IMR-90 (cell line): ENCODE measurements around the gene PRMT2. TPM values are rescaled to one million over a fixed set of nuclear protein-coding genes. Genes with fewer than 3 reads are reported as not detected.

Experiments
- ATAC-seq: fragments of 200-7000 bp; cut with Tn5 transposase; 2 replicates; pipeline ENCODE4 v1.9.1; 2020; ENCODE audit warnings: low read depth, mild to moderate bottlenecking, moderate library complexity
- BruUV-seq: library from RNA; stranded (reverse); fragments of 400-500 nt; replicated peaks from 2 replicates; lab custom pipeline; 2021; lab: Mats Ljungman, UMichigan
- CTCF ChIA-PET: fragments of 300-600 bp; formaldehyde crosslinking; extraction: SDS; loops from one replicate; lab custom pipeline; 2021; ENCODE audit warnings: antibody characterized with exemption; lab: Yijun Ruan, JAX
- POLR2A ChIA-PET: fragments of 300-600 bp; sonication (Branson Sonifier 250); formaldehyde crosslinking; loops from one replicate; lab custom pipeline; 2022; ENCODE audit warnings: antibody characterized with exemption; ENCODE audit not compliant: unreplicated experiment; lab: Charles Lee
- DNase-seq: peaks from one replicate; pipeline ENCODE4 v3.0.0; 2013
- H2AFZ ChIP-seq: replicated peaks from 2 replicates; pipeline ENCODE3; 2013; ENCODE audit warnings: low read length, mild to moderate bottlenecking; ENCODE audit not compliant: poor library complexity
- H2AK5ac ChIP-seq: 2 replicates; pipeline ENCODE4 v1.6.1; 2013; ENCODE audit warnings: low read depth, low read length, inconsistent platforms
- H2AK9ac ChIP-seq: replicated peaks from 2 replicates; pipeline ENCODE3; 2013; ENCODE audit warnings: mild to moderate bottlenecking, low read depth, low read length, moderate library complexity; ENCODE audit not compliant: poor library complexity
- H2BK120ac ChIP-seq: 2 replicates; pipeline ENCODE4 v1.6.1; 2013; ENCODE audit warnings: low read depth, low read length, inconsistent platforms
- H2BK15ac ChIP-seq: 3 replicates; pipeline ENCODE4 v1.6.1; 2013; ENCODE audit warnings: low read depth, low read length, inconsistent platforms
- H2BK20ac ChIP-seq: 2 replicates; pipeline ENCODE4 v1.6.1; 2013; ENCODE audit warnings: low read depth, mild to moderate bottlenecking, inconsistent platforms, low read length, moderate library complexity
- H2BK5ac ChIP-seq: 2 replicates; pipeline ENCODE4 v1.6.1; 2013; ENCODE audit warnings: mild to moderate bottlenecking, low read depth, low read length, inconsistent platforms; ENCODE audit not compliant: poor library complexity, severe bottlenecking
- H3K14ac ChIP-seq: replicated peaks from 2 replicates; pipeline ENCODE4 v1.6.1; 2013; ENCODE audit warnings: low read depth, low read length, inconsistent platforms
- H3K18ac ChIP-seq: 2 replicates; pipeline ENCODE4 v1.6.1; 2013; ENCODE audit warnings: low read depth, low read length, control low read depth
- H3K23ac ChIP-seq: 2 replicates; pipeline ENCODE4 v1.6.1; 2013; ENCODE audit warnings: low read depth, low read length, inconsistent platforms
- H3K27ac ChIP-seq: 2 replicates; pipeline ENCODE4 v1.5.1; 2013; ENCODE audit warnings: mild to moderate bottlenecking, control low read depth, low read length; ENCODE audit not compliant: insufficient read depth
- H3K27me3 ChIP-seq: 2 replicates; pipeline ENCODE4 v1.6.1; 2013; ENCODE audit warnings: low read length; ENCODE audit not compliant: control insufficient read depth, insufficient read depth
- H3K36me3 ChIP-seq: 2 replicates; pipeline ENCODE4 v1.6.1; 2013; ENCODE audit warnings: low read length, mixed read lengths; ENCODE audit not compliant: control insufficient read depth, insufficient read depth
- H3K4ac ChIP-seq: 2 replicates; pipeline ENCODE4 v1.6.1; 2013; ENCODE audit warnings: low read depth, low read length, inconsistent platforms
- H3K4me1 ChIP-seq: 2 replicates; pipeline ENCODE4 v1.6.1; 2013; ENCODE audit warnings: low read length, mixed read lengths; ENCODE audit not compliant: control insufficient read depth, insufficient read depth
- H3K4me2 ChIP-seq: 2 replicates; pipeline ENCODE4 v1.6.1; 2013; ENCODE audit warnings: low read depth, mild to moderate bottlenecking, control low read depth, low read length, moderate library complexity
- H3K4me3 ChIP-seq: 2 replicates; pipeline ENCODE4 v1.5.1; 2013; ENCODE audit warnings: low read depth, mild to moderate bottlenecking, control low read depth, low read length, moderate library complexity; ENCODE audit not compliant: insufficient read depth
- H3K56ac ChIP-seq: 2 replicates; pipeline ENCODE4 v1.6.1; 2013; ENCODE audit warnings: low read length, inconsistent platforms; ENCODE audit not compliant: insufficient read depth; ENCODE audit errors: extremely low read depth
- H3K79me1 ChIP-seq, 2 experiments: 2 replicates each; pipeline ENCODE4 v1.6.1; 2013; ENCODE audit warnings: low read length in 2 of 2, inconsistent platforms in 1 of 2, low read depth in 1 of 2
- H3K9ac ChIP-seq: 2 replicates; pipeline ENCODE4 v1.6.1; 2013; ENCODE audit warnings: low read depth, low read length, control low read depth
- H3K9me1 ChIP-seq: 2 replicates; pipeline ENCODE4 v1.6.1; 2013; ENCODE audit warnings: low read length, inconsistent platforms; ENCODE audit not compliant: insufficient read depth
- H3K9me3 ChIP-seq: 2 replicates; pipeline ENCODE4 v1.6.1; 2013; ENCODE audit warnings: low read length; ENCODE audit not compliant: control insufficient read depth, insufficient read depth
- H4K20me1 ChIP-seq: 2 replicates; pipeline ENCODE4 v1.6.1; 2013; ENCODE audit warnings: low read length, inconsistent platforms; ENCODE audit not compliant: insufficient read depth
- H4K5ac ChIP-seq: 2 replicates; pipeline ENCODE4 v1.6.1; 2013; ENCODE audit warnings: mild to moderate bottlenecking, low read depth, low read length, control low read depth
- H4K8ac ChIP-seq, 2 experiments: 2 replicates each; pipeline ENCODE4 v1.6.1; 2013; ENCODE audit warnings: low read depth in 2 of 2, low read length in 2 of 2, control low read depth in 1 of 2, inconsistent platforms in 1 of 2
- H4K91ac ChIP-seq: 2 replicates; pipeline ENCODE4 v1.6.1; 2013; ENCODE audit warnings: low read depth, low read length, inconsistent platforms; ENCODE audit not compliant: insufficient read depth
- BHLHE40 ChIP-seq: fragments of 150-350 bp; IDR thresholded peaks from 2 replicates; pipeline ENCODE4 v1.6.1; 2016; ENCODE audit warnings: mild to moderate bottlenecking, low read depth, low read length
- CEBPB ChIP-seq: IDR thresholded peaks from 2 replicates; pipeline ENCODE4 v1.6.1; 2012; ENCODE audit warnings: low read depth, low read length, improper control_type of control experiment
- CHD1 ChIP-seq: IDR thresholded peaks from 2 replicates; pipeline ENCODE4 v1.6.1; 2012; ENCODE audit warnings: low read depth, low read length, improper control_type of control experiment
- FOS ChIP-seq: fragments of 150-350 bp; IDR thresholded peaks from 2 replicates; pipeline ENCODE4 v1.6.1; 2016; ENCODE audit warnings: low read depth, low read length
- MAFK ChIP-seq: IDR thresholded peaks from 2 replicates; pipeline ENCODE4 v1.6.1; 2012; ENCODE audit warnings: low read depth, low read length, improper control_type of control experiment
- MAZ ChIP-seq: IDR thresholded peaks from 2 replicates; pipeline ENCODE4 v1.6.1; 2012; ENCODE audit warnings: low read depth, mild to moderate bottlenecking, low read length, improper control_type of control experiment, moderate library complexity, borderline replicate concordance
- MXI1 ChIP-seq: IDR thresholded peaks from 2 replicates; pipeline ENCODE4 v1.6.1; 2012; ENCODE audit warnings: low read depth, mild to moderate bottlenecking, low read length, moderate library complexity, borderline replicate concordance
- NFE2L2 ChIP-seq: fragments of 150-350 bp; IDR thresholded peaks from 2 replicates; pipeline ENCODE4 v1.6.1; 2016; ENCODE audit warnings: low read depth, mild to moderate bottlenecking, low read length
- RAD21 ChIP-seq: IDR thresholded peaks from 2 replicates; pipeline ENCODE4 v1.6.1; 2012; ENCODE audit warnings: low read length, improper control_type of control experiment
- RCOR1 ChIP-seq: IDR thresholded peaks from 2 replicates; pipeline ENCODE4 v1.6.1; 2012; ENCODE audit warnings: mild to moderate bottlenecking, low read length, improper control_type of control experiment; ENCODE audit not compliant: insufficient replicate concordance
- RFX5 ChIP-seq: IDR thresholded peaks from 2 replicates; pipeline ENCODE4 v1.8.0; 2012; ENCODE audit warnings: low read depth, mild to moderate bottlenecking, low read length, moderate library complexity
- WGBS, 2 experiments: methylation state at CpG; one replicate each; pipeline versions ENCODE4 v1.1.5 to v1.1.7; 2013; ENCODE audit warnings: missing lambda C conversion rate in 2 of 2; ENCODE audit not compliant: insufficient read length in 1 of 2; ENCODE audit errors: extremely low coverage in 2 of 2; 5-methylcytosine and 5-hydroxymethylcytosine counted together
- dilution Hi-C: fragments of 300-500 bp; cut with HindIII; formaldehyde crosslinking; loops from one replicate; pipeline ENCODE4 v1.14.3; 2018; ENCODE audit warnings: low sequenced_read_pairs; ENCODE audit not compliant: unreplicated experiment
- in situ Hi-C: fragments of 300-500 bp; cut with MboI; formaldehyde crosslinking; loops from 3 replicates; pipeline ENCODE4 v1.14.3; 2019; ENCODE audit warnings: low sequenced_read_pairs, inconsistent platforms, mixed read lengths
- intact Hi-C: fragments of 100-400 bp; cut with micrococcal nuclease; formaldehyde crosslinking; loops from 2 replicates; pipeline ENCODE4 v1.10.0; 2022
- polyA plus RNA-seq, 3 experiments: library from polyadenylated mRNA; depleted of rRNA; stranded (reverse); fragments of >200 nt; gene quantifications; 2 replicates each; pipeline ENCODE4 v1.2.3, GENCODE V29; 2012; ENCODE audit warnings: low replicate concordance in 1 of 3
- total RNA-seq: library from RNA; depleted of rRNA; stranded (reverse); fragments of >200 nt; gene quantifications from 2 replicates; pipeline ENCODE4 v1.2.3, GENCODE V29; 2012
- TF ChIP-seq, protein P1 (sequence below): fragments of 150-350 bp; IDR thresholded peaks from 2 replicates; pipeline ENCODE4 v1.6.1; 2017; ENCODE audit warnings: mild to moderate bottlenecking, antibody characterized with exemption, low read length, low read depth
- TF ChIP-seq, protein P2 (sequence below): fragments of 150-350 bp; IDR thresholded peaks from 2 replicates; pipeline ENCODE4 v1.6.1; 2016; ENCODE audit warnings: low read depth, mild to moderate bottlenecking, low read length, moderate library complexity, borderline replicate concordance

Gene PRMT2
- total and polyA plus RNA-seq, 2 of the 4 experiments (the other 2 are of a cell fraction), result 126 to 159 TPM

DNA sequence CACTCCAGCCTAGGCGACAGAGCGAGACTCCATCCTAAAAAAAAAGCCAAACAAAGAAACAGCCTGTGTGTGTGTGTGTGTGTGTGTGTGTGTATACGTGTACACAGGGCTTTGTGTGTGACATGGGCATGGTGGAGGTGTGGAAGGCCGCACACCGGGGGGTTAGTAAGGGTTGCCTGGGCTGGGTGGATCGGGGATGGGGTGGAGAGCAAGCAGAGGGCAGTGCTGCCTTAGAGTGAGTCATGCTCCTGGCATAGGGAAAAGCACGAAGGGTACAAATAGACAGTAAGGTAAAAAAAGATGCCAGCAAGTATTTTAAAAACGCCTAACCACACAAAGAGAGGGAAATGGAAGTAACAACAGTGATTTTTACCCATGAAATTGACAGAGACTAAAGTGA lies 6.2 kb downstream of the PRMT2 start:
- H3K18ac ChIP-seq, result no peak overlapping the region
- ATAC-seq (no peak), DNase-seq (no peak)
- 100% methylated on average over 1 of the region's 8 CpGs; no CpG with 5 or more reads in 1 of the 2 experiments for WGBS, 2 experiments
- no peak overlapping the region for H3K9ac ChIP-seq
- no peak overlapping the region for H3K23ac ChIP-seq
- no peak overlapping the region for H3K14ac ChIP-seq
- no peak for TF ChIP-seq CEBPB
- no peak for TF ChIP-seq NFE2L2
- no peak for TF ChIP-seq RAD21
- TF ChIP-seq BHLHE40, result no peak
- TF ChIP-seq, protein P1, sequence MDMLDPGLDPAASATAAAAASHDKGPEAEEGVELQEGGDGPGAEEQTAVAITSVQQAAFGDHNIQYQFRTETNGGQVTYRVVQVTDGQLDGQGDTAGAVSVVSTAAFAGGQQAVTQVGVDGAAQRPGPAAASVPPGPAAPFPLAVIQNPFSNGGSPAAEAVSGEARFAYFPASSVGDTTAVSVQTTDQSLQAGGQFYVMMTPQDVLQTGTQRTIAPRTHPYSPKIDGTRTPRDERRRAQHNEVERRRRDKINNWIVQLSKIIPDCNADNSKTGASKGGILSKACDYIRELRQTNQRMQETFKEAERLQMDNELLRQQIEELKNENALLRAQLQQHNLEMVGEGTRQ, result no peak
- TF ChIP-seq, protein P2, sequence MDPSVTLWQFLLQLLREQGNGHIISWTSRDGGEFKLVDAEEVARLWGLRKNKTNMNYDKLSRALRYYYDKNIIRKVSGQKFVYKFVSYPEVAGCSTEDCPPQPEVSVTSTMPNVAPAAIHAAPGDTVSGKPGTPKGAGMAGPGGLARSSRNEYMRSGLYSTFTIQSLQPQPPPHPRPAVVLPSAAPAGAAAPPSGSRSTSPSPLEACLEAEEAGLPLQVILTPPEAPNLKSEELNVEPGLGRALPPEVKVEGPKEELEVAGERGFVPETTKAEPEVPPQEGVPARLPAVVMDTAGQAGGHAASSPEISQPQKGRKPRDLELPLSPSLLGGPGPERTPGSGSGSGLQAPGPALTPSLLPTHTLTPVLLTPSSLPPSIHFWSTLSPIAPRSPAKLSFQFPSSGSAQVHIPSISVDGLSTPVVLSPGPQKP, result no peak
- TF ChIP-seq FOS, result no peak
- no peak for TF ChIP-seq MAZ
- no peak for TF ChIP-seq MAFK
- TF ChIP-seq CHD1, result no peak
- TF ChIP-seq RFX5, result no peak
- TF ChIP-seq RCOR1, result no peak
- no peak for TF ChIP-seq MXI1
- dilution Hi-C loops, result no loop called here
- no peak overlapping the region for H2BK120ac ChIP-seq
- no peak overlapping the region for H4K91ac ChIP-seq
- peaks cover 43% of the 10 kb centered on the region for H3K36me3 ChIP-seq
- no peak overlapping the region for H2BK20ac ChIP-seq
- peaks cover 12% of the 10 kb centered on the region for H3K9me1 ChIP-seq
- peaks cover 2% of the 10 kb centered on the region for H3K4me1 ChIP-seq
- no peak overlapping the region for H2AK9ac ChIP-seq
- ChIA-PET POLR2A (no interaction called here), CTCF (no interaction called here)
- H3K9me3 ChIP-seq, result no peaks in the 10 kb centered on the region
- H3K56ac ChIP-seq, result no peak overlapping the region
- no peak overlapping the region for H2AK5ac ChIP-seq
- H3K4me2 ChIP-seq, result no peak overlapping the region
- no peaks in the 10 kb centered on the region for H3K27me3 ChIP-seq
- H2BK5ac ChIP-seq, result no peak overlapping the region
- intact Hi-C loops, result no loop called here
- BruUV-seq, result no TSS peak
- H2BK15ac ChIP-seq, result no peak overlapping the region
- no peak overlapping the region for H2AFZ ChIP-seq
- H3K79me1 ChIP-seq, result peaks cover 42 to 61% of the 10 kb centered on the region in 2 experiments
- H3K4me3 ChIP-seq, result no peak overlapping the region
- H4K5ac ChIP-seq, result no peak overlapping the region
- no peak overlapping the region for H3K27ac ChIP-seq
- no peak overlapping the region for H4K8ac ChIP-seq
- H4K20me1 ChIP-seq, result peaks cover 29% of the 10 kb centered on the region
- no peak overlapping the region for H3K4ac ChIP-seq
- in situ Hi-C loops, result no loop called here
